GM18498 (cell line): ENCODE results near the gene HMGN4.
"Not testable (repeated sequence)": the region's sequence is repeated elsewhere in the genome, so short reads cannot be mapped to it uniquely, and the experiment has no call there.

Experiments
- ATAC-seq: cut with Tn5 transposase; IDR thresholded peaks from one replicate; pipeline ENCODE4 v1.9.1; 2021; ENCODE audit warnings: mild to moderate bottlenecking, moderate library complexity; ENCODE audit not compliant: unreplicated experiment

Gene HMGN4

GRCh38 chr6:26521600-26522391 is 16.4 kb upstream of the HMGN4 start:
- peak; percentile 83 for ATAC-seq

GRCh38 chr6:26522486-26523228 is 15.5 kb upstream of the HMGN4 start:
- not testable (repeated sequence) for ATAC-seq

- ATAC-seq = not testable (repeated sequence)
These were observed 13.9 kb upstream of the HMGN4 start for GRCh38 chr6:26524314-26524713.

GRCh38 chr6:26524722-26525370 is 13.3 kb upstream of the HMGN4 start:
- no peak for ATAC-seq

GRCh38 chr6:26525838-26526237 is 12.3 kb upstream of the HMGN4 start:
- ATAC-seq = no peak

- ATAC-seq = no peak
These were observed 11.2 kb upstream of the HMGN4 start for GRCh38 chr6:26526928-26527327.

- no peak for ATAC-seq
These were observed 8.0 kb upstream of the HMGN4 start for GRCh38 chr6:26530203-26530602.

- ATAC-seq = no peak
These were observed 6.3 kb upstream of the HMGN4 start for GRCh38 chr6:26531897-26532296.

- ATAC-seq = peak; percentile 37
These were observed 5.3 kb upstream of the HMGN4 start for GRCh38 chr6:26532699-26533531.

- no peak for ATAC-seq
These were observed 4.6 kb upstream of the HMGN4 start for GRCh38 chr6:26533532-26533931.

GRCh38 chr6:26534681-26535465 is 3.3 kb upstream of the HMGN4 start:
- no peak for ATAC-seq

- no peak for ATAC-seq
These were observed 1.5 kb upstream of the HMGN4 start for GRCh38 chr6:26536571-26537159.

- peak; percentile 48 for ATAC-seq
These were observed 863 bp upstream of the HMGN4 start for GRCh38 chr6:26537160-26537845.

- peak; percentile 0 for ATAC-seq
These were observed 371 bp downstream of the HMGN4 start for GRCh38 chr6:26538572-26538902.

- no peak for ATAC-seq
These were observed 977 bp downstream of the HMGN4 start for GRCh38 chr6:26539071-26539615.

- ATAC-seq = no peak
These were observed 3.4 kb downstream of the HMGN4 start for GRCh38 chr6:26541579-26541978.

GRCh38 chr6:26543953-26544352 is 5.8 kb downstream of the HMGN4 start:
- no peak for ATAC-seq

- ATAC-seq = no peak
These were observed 6.3 kb downstream of the HMGN4 start for GRCh38 chr6:26544473-26544872.

- no peak for ATAC-seq
These were observed 7.5 kb downstream of the HMGN4 start for GRCh38 chr6:26545627-26546026.
